OCI-LY1 (cell line): ENCODE measurements around the gene PPP1R14B.

Experiments
- H2AFZ ChIP-seq: fragments of 200-600 bp; sonication (generic), shearing (Covaris generic); 2 replicates; pipeline ENCODE4 v1.6.0; 2014; ENCODE audit warnings: antibody characterized with exemption, mild to moderate bottlenecking, low read length
- H3F3A ChIP-seq: fragments of 200-600 bp; sonication (generic), shearing (Covaris generic); 2 replicates; pipeline ENCODE4 v1.6.0; 2014; ENCODE audit warnings: mild to moderate bottlenecking, antibody characterized with exemption, low read length, moderate library complexity; ENCODE audit not compliant: insufficient read depth
- H3K27ac ChIP-seq: fragments of 200-600 bp; sonication (generic); 2 replicates; pipeline ENCODE4 v1.5.1; 2014; ENCODE audit warnings: low read length, mixed run types, mild to moderate bottlenecking, low read depth; ENCODE audit not compliant: poor library complexity, severe bottlenecking
- H3K27me3 ChIP-seq: fragments of 200-600 bp; sonication (generic); 2 replicates; pipeline ENCODE4 v1.6.0; 2014; ENCODE audit warnings: antibody characterized with exemption, mild to moderate bottlenecking, low read length, moderate library complexity; ENCODE audit not compliant: insufficient read depth
- H3K36me3 ChIP-seq: fragments of 200-600 bp; sonication (generic); 2 replicates; pipeline ENCODE4 v1.6.1; 2014; ENCODE audit warnings: mild to moderate bottlenecking, antibody characterized with exemption, low read length, moderate library complexity, mixed read lengths; ENCODE audit not compliant: insufficient read depth
- H3K4me1 ChIP-seq: fragments of 200-600 bp; sonication (generic); 2 replicates; pipeline ENCODE4 v1.5.1; 2014; ENCODE audit warnings: mild to moderate bottlenecking, low read length, moderate library complexity; ENCODE audit not compliant: insufficient read depth, severe bottlenecking
- H3K4me2 ChIP-seq: fragments of 200-600 bp; sonication (generic), shearing (Covaris generic); 2 replicates; pipeline ENCODE4 v1.6.1; 2014; ENCODE audit warnings: low read length
- H3K4me3 ChIP-seq: fragments of 200-600 bp; sonication (generic); 2 replicates; pipeline ENCODE4 v1.5.1; 2014; ENCODE audit warnings: low read length, low read depth, mild to moderate bottlenecking, mixed read lengths; ENCODE audit not compliant: poor library complexity, severe bottlenecking
- H3K79me2 ChIP-seq: fragments of 200-600 bp; shearing (Covaris generic); 2 replicates; pipeline ENCODE4 v1.6.1; 2016; ENCODE audit warnings: mixed run types, low read length, mixed read lengths; ENCODE audit not compliant: insufficient read depth
- H3K9ac ChIP-seq: fragments of 200-600 bp; sonication (generic), shearing (Covaris generic); 2 replicates; pipeline ENCODE4 v1.6.1; 2014; ENCODE audit warnings: mild to moderate bottlenecking, low read length, mixed read lengths
- H3K9me2 ChIP-seq: fragments of 200-600 bp; sonication (generic), shearing (Covaris generic); 2 replicates; pipeline ENCODE4 v1.6.1; 2014; ENCODE audit warnings: low read depth, mild to moderate bottlenecking, low read length, mixed read lengths
- H3K9me3 ChIP-seq: fragments of 200-600 bp; shearing (Covaris generic); 2 replicates; pipeline ENCODE4 v1.6.1; 2014; ENCODE audit warnings: low read length, mixed read lengths
- H4K20me1 ChIP-seq: fragments of 200-600 bp; sonication (generic), shearing (Covaris generic); 2 replicates; pipeline ENCODE4 v1.6.0; 2016; ENCODE audit warnings: mild to moderate bottlenecking, low read length; ENCODE audit not compliant: insufficient read depth
- EZH2 ChIP-seq: fragments of 200-600 bp; sonication (generic), shearing (Covaris generic); IDR thresholded peaks from 2 replicates; pipeline ENCODE4 v1.8.0; 2017; ENCODE audit warnings: borderline replicate concordance, mixed run types, mild to moderate bottlenecking, antibody characterized with exemption, low read length, moderate library complexity, mixed read lengths
- TF ChIP-seq, protein P1 (sequence below): fragments of 200-600 bp; sonication (generic), shearing (Covaris generic); IDR thresholded peaks from 2 replicates; pipeline ENCODE4 v1.5.1; 2017; ENCODE audit warnings: mild to moderate bottlenecking, antibody characterized with exemption, low read length, moderate library complexity, mixed read lengths

The PPP1R14B gene

DNA sequence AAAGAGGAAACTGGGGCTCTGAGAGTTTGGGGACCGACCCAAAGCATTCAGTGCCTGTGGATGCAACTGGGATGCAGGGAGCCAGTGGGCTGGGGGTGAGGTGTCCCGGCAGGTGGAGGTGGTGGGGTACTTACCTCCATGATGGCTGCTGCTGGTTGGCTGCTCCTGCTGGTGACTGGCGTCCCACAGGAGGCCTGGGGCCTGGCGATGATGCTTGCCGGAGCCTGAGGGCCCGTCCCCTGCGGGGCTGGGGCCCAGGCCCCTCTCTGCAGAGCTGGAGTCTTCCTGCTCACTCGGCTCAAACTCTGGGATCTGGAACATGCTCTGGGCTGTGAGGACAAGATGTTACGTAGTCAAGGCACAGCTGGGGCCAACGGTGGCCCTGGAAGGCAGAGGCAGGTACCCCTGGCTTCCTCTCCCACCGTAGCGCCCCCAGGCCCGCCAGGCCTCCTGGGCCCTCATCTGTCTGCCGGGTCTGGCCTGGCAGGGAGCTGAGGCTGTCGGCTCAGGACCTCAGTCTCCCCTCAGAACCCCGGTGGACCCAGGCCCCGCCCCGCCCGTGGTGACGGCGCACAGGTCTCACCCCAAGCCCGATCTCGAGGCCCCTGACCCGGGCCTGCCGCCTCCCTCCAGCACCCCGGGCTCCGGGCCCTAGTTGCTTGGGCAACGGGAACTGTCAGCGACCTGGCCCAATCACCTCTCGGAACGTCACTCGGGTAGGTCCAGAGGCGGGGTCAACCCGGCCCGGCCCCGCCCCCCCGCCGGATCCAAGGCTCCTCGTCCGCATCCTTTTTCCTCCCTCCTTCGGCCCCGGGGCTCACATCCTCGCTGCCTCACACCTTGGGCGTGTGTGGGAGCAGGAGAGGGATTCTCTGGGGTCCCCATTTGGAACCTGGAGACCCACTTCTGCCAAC, 37.6 kb upstream of the PPP1R14B start, which contains the start of gene BAD:
Gene BAD, minus strand, starts transcription at position 618 of the 914 bp plus-strand sequence. Its CDS starts 297 bp downstream, at position 321.
- H3K4me3 ChIP-seq = peak within 1 kb of the TSS; percentile 86
- peaks cover 17% of the 10 kb centered on the region for H3K4me1 ChIP-seq
- no peak for TF ChIP-seq EZH2
- TF ChIP-seq, protein P1, sequence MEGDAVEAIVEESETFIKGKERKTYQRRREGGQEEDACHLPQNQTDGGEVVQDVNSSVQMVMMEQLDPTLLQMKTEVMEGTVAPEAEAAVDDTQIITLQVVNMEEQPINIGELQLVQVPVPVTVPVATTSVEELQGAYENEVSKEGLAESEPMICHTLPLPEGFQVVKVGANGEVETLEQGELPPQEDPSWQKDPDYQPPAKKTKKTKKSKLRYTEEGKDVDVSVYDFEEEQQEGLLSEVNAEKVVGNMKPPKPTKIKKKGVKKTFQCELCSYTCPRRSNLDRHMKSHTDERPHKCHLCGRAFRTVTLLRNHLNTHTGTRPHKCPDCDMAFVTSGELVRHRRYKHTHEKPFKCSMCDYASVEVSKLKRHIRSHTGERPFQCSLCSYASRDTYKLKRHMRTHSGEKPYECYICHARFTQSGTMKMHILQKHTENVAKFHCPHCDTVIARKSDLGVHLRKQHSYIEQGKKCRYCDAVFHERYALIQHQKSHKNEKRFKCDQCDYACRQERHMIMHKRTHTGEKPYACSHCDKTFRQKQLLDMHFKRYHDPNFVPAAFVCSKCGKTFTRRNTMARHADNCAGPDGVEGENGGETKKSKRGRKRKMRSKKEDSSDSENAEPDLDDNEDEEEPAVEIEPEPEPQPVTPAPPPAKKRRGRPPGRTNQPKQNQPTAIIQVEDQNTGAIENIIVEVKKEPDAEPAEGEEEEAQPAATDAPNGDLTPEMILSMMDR = peak; percentile 5; the same call in 1 of the 2 replicates
- H3F3A ChIP-seq = no peaks in the 10 kb centered on the region
- no peaks in the 10 kb centered on the region for H3K79me2 ChIP-seq
- H3K9me2 ChIP-seq = no peaks in the 10 kb centered on the region
- H3K27me3 ChIP-seq = no peaks in the 10 kb centered on the region
- peak within 1 kb of the TSS; percentile 87 for H3K9ac ChIP-seq
- no peaks in the 10 kb centered on the region for H4K20me1 ChIP-seq
- H2AFZ ChIP-seq = no peak within 1 kb of the TSS
- peaks cover 20% of the 10 kb centered on the region; the same call in 1 of the 2 replicates for H3K36me3 ChIP-seq
- peak within 1 kb of the TSS; percentile 87 for H3K27ac ChIP-seq
- peak within 1 kb of the TSS; percentile 98 for H3K4me2 ChIP-seq
- H3K9me3 ChIP-seq = no peaks in the 10 kb centered on the region

DNA sequence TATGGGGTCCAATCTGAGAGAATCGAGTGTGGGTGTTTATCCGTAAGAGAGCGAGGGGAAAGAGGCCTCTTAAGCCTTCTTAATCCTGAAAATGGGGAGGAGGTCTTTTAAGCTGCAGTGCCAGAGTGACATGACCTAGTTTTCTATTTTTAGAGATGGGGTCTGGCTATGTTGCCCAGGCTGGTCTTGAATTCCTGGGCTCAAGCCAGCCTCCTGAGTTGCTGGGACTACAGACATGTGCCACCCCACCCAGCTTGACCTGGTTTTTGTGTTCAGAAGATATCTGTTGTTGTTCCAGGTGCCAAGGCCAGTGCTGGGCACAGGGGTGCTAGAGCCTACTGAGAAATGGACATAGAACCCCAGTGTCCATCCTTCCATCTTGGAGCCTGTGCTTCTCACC, 36.3 kb upstream of the PPP1R14B start:
- Histone ChIP-seq H3K9ac (no peak overlapping the region; the same call in 1 of the 2 replicates), H3K4me3 (no peak overlapping the region), H3K27ac (no peak overlapping the region)

DNA sequence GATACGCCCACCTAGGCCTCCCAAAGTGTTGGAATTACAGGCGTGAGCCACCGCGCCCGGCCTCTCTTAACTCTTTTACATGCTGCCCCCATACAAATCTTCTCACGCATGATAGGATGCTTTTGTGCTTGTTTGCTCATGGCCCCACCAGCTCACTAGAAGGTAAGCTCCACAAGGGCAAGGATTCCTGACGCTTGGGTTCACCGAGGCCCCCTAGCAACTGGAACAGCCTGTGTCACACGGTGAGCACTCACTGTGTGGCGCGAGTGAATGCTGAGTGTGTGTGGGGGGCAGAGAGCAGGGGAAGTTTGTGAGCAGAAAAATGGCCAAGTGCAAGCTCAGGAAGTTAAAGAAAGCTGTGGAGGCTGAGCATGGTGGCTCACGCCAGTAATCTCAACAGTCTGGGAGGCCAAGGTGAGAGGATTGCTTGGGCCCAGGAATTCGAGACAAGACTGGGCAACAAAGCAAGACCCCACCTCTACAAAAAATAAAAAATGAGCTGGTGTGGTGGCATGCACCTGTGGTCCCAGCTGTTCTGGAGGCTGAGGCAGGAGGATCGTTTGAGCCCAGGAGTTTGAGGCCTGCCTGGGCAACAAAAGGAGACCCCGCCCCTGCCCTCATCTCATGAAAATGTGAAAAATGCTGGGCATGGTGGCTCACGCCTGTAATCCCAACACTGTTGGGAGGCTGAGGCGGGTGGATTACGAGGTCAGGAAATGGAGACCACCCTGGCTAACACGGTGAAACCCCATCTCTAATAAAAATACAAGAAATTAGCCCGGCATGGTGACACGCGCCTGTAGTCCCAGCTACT, 35.4 kb upstream of the PPP1R14B start:
- Histone ChIP-seq H2AFZ (no peak overlapping the region), H3K27me3 (no peaks in the 10 kb centered on the region), H3K36me3 (peaks cover 28% of the 10 kb centered on the region; the same call in 1 of the 2 replicates), H3K79me2 (no peaks in the 10 kb centered on the region), H3K9me3 (no peaks in the 10 kb centered on the region), H3K27ac (no peak overlapping the region), H3K4me2 (no peak overlapping the region), H3K4me3 (no peak overlapping the region), H3K9me2 (no peaks in the 10 kb centered on the region), H3K4me1 (peaks cover 17% of the 10 kb centered on the region), H4K20me1 (no peaks in the 10 kb centered on the region), H3F3A (no peaks in the 10 kb centered on the region), H3K9ac (no peak overlapping the region)
- TF ChIP-seq EZH2 = no peak

More for the DNA sequence above, 36.3 kb upstream of the PPP1R14B start:
- peaks cover 17% of the 10 kb centered on the region for H3K4me1 ChIP-seq
- 0 out of 2 replicates have a peak overlapping the region, but pooled peaks have one; percentile 98 for H3K4me2 ChIP-seq
- TF ChIP-seq, protein P1 = no peak
- TF ChIP-seq EZH2 = no peak
- no peaks in the 10 kb centered on the region for H4K20me1 ChIP-seq
- H3K9me2 ChIP-seq = no peaks in the 10 kb centered on the region
- H3K79me2 ChIP-seq = no peaks in the 10 kb centered on the region
- no peaks in the 10 kb centered on the region for H3K9me3 ChIP-seq
- H3K27me3 ChIP-seq = no peaks in the 10 kb centered on the region
- H2AFZ ChIP-seq = no peak overlapping the region
- H3K36me3 ChIP-seq = peaks cover 27% of the 10 kb centered on the region; the same call in 1 of the 2 replicates
- no peaks in the 10 kb centered on the region for H3F3A ChIP-seq
